Renal cortical epithelial cell (primary cell): Measurements from ENCODE around the gene SYNM. TPM values are rescaled to one million over a fixed set of nuclear protein-coding genes. Genes with fewer than 3 reads are reported as not detected.
"Not testable (repeated sequence)": the region's sequence is repeated elsewhere in the genome, so short reads cannot be mapped to it uniquely, and the experiment has no call there.

Experiments
- DNase-seq: peaks from one replicate; pipeline ENCODE4 v3.0.0-alpha.2; 2011; ENCODE audit warnings: low read depth
- total RNA-seq: library from RNA; depleted of rRNA; stranded (reverse); fragments of >200 nt; gene quantifications from 2 replicates; pipeline ENCODE4 v1.2.3, GENCODE V29; 2014

SYNM gene, protein sequence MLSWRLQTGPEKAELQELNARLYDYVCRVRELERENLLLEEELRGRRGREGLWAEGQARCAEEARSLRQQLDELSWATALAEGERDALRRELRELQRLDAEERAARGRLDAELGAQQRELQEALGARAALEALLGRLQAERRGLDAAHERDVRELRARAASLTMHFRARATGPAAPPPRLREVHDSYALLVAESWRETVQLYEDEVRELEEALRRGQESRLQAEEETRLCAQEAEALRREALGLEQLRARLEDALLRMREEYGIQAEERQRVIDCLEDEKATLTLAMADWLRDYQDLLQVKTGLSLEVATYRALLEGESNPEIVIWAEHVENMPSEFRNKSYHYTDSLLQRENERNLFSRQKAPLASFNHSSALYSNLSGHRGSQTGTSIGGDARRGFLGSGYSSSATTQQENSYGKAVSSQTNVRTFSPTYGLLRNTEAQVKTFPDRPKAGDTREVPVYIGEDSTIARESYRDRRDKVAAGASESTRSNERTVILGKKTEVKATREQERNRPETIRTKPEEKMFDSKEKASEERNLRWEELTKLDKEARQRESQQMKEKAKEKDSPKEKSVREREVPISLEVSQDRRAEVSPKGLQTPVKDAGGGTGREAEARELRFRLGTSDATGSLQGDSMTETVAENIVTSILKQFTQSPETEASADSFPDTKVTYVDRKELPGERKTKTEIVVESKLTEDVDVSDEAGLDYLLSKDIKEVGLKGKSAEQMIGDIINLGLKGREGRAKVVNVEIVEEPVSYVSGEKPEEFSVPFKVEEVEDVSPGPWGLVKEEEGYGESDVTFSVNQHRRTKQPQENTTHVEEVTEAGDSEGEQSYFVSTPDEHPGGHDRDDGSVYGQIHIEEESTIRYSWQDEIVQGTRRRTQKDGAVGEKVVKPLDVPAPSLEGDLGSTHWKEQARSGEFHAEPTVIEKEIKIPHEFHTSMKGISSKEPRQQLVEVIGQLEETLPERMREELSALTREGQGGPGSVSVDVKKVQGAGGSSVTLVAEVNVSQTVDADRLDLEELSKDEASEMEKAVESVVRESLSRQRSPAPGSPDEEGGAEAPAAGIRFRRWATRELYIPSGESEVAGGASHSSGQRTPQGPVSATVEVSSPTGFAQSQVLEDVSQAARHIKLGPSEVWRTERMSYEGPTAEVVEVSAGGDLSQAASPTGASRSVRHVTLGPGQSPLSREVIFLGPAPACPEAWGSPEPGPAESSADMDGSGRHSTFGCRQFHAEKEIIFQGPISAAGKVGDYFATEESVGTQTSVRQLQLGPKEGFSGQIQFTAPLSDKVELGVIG (N-terminal part only)
- total RNA-seq: 1.7 and 6.0 TPM in 2 replicates

DNA sequence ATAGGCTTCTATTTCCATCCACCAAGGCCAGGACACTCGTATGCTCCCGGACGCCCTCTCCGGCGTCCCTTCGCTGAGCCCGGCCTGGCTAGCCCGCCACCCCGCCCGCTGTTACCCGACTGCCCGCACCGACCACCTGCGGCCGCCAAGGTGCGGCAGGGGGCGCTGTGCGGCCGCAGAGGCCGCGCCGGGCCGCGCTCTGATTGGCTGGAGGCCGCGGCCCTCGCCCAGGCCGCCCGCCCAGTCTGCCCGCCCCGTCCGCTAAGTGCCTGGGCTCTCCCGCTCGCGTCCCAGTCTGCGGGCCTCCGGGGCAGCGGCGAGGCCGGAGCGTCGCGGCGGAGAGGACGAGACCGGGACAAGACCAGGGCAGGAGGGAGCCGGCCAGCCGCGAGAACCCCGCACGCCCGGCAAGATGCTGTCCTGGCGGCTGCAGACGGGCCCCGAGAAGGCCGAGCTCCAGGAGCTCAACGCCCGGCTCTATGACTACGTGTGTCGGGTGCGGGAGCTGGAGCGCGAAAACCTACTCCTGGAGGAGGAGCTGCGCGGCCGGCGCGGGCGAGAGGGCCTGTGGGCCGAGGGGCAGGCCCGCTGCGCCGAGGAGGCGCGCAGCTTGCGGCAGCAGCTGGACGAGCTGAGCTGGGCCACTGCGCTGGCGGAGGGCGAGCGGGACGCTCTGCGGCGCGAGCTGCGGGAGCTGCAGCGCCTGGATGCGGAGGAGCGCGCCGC, at the start of gene SYNM:
SYNM (plus strand) TSS at position 293 of the 726 bp plus-strand sequence; CDS start at position 413, 120 bp downstream.
- DNase-seq: peak; percentile 28

DNA sequence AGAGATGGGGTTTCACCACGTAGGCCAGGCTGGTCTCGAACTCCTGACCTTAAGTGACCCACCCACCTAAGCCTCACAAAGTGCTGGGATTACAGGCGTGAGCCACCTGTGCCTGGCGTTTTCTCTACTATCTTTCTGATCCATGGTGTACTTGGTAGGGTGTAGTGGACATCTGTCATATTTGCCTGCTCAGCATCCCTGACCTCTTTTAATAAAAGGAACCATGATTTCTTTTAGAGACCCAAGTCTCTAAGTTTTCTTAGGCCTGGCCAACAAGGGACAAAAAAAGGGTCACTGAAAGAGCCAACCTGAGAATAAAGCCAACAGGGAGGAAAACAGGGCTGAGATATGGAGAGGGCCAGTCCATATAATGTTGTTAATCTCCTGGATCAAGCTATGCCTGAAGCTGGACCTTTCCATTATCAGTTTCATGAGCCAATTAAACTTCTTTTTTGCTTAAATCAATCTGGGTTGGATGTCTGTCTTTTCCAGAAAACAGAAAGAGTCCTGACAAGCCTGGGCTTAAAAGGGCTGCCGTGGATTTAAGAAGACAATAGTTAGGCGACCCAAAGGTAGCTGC, 49.2 kb upstream of the SYNM start:
- DNase-seq: no peak

DNA sequence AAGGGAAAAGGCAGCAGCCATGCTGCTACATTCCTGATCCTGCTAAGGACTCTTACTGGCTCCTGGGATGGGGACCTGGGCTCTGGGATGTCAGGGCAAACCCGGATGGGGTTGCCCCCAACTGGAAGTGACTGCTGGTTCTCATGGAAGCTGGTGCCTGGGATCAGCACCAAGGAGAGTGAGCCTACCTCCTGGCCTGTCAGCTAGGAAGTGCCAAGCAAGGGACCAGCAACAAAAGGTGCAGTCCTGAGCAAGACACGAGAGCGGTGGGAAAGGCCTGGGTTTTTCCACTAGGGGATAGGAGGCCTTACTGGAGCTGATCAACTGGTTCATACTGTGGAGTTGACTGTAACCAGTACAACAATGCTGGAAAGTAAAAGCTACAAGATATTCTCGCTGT, 47.9 kb upstream of the SYNM start:
- DNase-seq: no peak

DNA sequence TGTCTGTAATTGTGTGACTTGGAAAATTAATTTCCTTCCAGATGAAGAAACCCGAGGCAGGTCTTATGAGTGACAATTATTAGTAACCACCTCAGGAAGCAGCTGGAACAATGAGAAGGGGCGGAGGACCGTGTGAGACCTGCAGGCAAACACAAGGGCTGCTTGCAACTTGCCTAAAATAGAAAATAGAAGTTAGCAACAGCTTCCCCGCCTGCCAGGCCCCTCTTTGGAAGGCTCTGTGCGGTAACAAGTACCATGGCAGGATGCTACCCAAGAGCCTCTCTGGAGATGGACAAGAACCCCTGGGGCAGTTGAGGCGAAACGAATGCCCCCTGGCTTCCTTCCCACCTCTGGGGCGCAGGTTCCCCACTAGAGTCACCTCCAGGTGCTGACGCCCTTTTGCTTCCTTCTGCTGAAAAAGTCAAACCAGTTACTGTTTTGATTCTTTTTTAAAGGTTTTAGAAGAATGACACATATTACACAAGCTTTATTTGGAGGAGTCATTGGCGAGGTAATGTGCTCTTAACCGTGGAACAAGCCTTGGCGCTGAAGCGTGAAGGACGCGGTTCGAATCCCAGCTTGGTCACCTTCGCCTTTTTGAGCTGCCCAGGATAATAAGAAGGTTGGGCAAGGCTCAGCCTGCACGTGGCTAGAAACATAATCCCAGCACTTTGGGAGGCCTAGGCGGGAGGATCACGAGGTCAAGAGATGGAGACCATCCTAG, 47.0 kb upstream of the SYNM start:
- DNase-seq: peak; percentile 47

DNA sequence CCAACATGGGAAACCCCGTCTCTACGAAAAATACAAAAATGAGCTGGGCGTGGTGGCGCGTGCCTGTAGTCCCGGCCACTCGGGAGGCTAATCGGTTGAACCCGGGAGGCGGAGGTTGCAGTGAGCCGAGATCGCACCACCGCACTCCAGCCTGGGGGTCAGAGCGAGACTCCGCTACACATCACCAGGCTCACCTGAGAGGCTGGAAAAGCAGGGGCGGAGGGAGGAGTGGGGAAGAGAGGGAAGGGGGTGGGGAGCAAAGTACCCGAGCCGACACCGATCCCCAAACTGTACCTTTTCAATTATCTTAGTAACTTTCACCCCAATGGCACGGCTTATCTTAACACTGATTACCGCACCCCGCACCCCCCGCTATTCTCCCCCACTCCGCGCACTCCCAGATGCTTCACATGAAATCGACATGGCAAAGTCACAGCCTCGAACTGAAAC, 46.4 kb upstream of the SYNM start:
- DNase-seq: no peak

DNA sequence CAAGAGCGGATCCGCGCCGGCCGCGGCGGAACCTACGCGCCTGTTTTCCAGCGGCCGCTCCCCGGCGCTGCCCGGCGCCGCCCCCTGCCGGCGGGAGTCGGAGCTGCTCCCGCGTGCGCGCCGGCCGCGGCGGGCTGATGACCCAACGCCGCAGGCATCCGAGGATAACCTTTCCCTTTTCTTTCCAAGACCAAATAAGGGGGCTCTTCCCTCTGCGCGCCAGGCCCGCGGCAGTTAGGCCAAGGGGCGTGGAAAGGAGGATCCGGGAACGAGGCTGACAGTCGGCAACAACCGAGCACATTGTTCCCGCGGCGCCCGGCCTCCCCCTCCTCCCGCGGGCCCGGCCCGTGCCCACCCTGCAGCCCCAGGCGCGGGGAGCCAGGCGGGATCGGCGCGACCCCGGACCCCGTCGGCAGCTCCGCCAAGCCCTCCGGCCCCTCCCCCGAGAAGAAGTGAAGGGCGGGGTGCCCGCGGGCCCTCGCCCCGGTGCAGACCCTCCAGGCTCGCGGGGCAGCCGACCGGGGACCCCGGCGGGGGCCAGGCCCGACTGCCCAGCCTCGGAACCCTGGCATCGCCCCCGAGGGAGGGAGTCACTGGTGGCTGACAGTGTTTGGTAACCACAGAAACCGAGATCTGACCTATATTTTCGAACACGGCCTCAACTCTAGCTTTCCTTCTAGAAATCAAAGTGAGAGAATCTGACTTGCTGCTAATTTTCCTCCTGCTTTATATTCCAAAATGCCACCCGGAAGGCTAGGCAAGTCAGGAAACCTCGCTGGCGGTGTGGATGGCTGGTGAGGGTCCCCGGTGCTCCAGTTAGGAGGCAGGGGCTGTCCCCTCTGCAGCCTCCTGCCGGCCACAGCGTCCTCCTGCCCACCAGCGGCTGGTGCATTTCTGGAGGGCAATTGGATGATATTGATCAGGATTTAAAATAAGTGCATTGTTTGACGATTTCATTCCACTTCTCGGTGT, 45.6 kb upstream of the SYNM start:
- DNase-seq: peak; percentile 57

DNA sequence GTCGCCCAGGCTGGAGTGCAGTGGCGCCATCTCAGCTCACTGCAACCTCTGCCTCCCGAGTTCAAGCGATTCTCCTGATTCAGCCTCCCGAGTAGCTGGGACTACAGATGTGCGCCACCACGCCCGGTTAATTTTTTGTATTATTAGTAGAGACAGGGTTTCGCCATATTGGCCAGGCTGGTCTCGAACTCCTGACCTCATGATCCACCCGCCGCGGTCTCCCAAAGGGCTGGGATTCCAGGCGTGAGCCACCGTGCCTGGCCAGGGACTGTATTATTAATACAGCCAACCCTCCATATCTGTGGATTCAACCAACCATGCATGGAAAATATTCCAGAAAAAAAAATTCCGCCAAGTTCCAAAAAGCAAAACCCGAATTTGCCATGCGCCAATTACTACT, 44.7 kb upstream of the SYNM start:
- DNase-seq: not testable (repeated sequence)

DNA sequence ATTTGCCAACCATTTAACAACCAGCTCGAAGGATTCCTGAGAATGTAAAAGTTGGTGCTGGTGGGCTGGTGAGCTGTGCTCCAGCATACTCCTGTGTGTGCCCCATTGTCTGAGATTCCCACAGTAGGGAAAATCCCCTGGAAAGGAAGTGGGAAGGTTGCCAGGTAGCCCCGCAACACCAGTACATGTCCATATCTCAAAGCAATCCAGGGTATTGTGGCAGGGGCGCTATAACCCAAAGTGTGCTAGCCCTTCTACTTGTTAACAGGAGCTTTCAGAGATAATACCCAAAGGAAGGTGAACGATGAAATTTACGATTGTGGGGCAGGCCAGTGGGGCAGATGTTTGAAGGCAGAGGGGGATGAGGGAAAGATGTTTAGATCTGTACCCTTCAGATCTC, 42.7 kb upstream of the SYNM start:
- DNase-seq: no peak

DNA sequence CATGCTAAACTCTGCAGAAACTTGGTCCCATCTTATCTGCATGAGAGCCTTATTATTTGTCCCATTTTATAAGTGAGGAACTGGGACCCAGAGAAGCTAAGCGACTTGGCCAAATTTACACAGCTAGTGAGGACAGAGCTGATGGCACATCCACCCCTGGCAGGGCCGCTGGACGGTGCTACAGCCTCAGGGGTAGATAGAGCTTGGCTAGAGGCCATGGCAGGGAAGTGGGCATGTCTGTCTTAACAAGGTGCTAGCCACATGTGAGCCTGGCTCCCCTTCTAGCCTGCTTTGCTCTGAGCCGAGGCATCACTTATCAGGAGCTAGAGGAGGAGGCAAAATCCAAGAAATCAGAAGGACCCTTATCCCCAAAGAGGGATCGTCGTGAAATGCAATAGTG, 36.7 kb upstream of the SYNM start:
- DNase-seq: no peak

DNA sequence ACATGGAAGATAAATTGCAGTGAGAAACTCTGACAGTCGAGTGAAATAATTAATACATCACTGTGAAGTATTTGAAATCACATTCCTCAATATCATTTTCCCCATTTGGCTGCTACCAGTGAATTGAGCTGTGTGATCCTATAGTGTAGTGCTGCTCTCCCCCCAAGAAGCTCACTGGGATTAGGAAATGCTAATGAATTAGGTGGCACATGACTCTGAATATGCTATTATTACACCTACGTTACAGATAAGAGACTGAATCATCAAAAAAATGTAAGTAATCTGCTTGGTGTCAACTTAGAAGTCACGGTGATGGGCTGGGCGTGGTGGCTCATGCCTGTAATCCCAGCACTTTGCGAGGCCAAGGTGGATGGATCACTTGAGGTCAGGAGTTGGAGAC, 34.7 kb upstream of the SYNM start:
- no peak for DNase-seq

DNA sequence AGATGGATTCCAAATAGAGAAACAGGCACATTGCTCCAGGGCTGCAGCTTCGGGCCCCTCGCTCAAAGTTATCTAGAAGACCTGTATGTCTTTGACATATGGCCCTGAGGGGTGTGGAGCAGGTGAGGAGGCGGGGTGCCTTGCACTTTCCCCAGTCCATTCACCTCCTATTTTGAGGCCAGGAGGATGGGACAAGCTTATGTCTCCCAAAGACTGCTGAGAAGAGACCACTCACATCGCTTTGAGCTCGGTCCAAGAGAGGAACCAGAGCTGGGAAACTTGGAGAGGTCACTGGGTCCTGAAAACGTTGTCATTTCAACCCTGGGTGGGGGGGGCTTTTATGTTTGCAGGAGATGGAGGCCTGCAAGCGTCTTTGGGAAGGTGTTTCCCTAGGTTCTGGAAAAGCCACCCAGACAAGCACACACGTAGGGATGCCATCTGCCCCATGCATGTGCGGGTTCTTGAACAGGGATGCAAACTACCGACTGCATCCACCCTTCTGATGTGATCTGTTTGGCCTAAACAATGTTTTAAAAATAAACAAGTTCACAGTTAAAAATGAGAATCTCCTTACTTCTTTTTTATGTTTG, 33.7 kb upstream of the SYNM start:
- DNase-seq: no peak

DNA sequence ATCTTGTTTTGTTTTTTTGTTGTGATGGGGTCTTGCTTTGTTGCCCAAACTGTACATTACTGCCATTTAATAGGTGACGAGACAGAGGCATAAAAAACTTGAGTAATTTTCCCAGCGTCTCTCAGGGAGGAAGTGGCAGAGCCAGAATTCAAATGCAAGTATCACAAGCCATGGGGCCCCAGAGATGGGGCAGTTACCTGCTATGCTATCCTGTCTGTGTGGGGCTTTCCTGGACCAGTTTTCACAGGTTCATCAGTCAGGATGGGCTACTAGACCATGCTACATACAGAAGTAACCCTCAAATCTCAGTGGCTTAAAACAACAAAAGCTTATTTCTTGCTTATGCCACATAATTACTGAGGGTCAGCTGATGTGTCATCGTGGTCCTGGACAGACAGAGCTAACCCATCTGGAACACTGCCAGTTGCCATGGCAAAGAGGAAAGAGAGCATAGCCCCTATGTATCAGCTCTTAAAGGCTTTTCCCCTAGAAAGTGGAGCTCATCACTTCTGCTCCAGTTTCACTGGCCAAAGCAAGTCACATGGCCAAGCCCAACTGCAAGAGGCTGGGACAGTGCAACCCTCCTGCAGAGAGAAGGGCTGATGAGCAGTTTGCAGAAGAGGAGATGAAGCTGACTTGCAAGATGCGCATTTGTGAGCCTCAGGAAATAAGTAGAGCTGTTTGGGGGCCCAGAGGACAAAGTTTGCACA, 31.7 kb upstream of the SYNM start:
- no peak for DNase-seq

DNA sequence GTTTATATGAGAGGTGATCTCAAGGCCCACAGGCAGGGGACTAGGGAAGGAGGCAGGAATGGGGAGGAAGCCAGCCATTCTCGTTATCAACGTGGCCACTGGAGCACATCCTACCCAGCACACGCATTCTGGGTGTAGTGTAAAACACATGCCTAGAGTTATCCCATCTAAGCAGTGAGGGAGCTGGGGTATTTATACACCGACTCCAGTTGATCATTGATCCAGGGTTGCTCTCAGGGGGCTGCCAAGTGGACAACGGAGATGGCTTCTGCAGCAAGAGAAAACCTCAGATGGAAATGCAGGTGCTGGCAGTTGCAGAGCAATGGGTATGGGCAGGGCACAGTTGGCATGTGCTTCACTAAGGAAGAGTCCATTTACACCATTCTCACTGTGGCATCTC, 30.4 kb upstream of the SYNM start:
- no peak for DNase-seq

DNA sequence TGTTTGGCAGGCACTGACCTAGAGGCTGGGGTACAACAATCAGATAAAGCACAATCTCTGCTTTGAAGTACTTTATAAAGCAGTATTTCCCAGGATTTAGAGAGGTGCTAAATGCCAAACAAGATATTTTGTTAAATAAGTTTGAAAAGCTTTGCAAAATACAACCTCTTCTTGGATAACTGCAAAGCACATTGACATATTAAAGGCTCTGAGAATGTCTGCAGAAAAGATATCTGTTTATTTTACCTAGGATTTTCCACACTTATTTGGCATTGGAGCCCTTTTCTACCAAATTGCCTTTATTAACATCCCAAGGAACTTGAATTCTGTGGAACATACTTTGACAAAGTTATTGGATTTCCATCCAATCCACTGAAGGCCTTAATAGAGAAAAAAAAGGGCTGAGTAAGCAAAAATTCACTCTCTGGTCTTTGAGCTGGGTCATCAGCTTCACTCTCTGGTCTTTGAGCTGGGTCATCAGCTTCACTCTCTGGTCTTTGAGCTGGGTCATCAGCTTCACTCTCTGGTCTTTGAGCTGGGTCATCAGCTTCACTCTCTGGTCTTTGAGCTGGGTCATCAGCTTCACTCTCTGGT, 29.7 kb upstream of the SYNM start:
- DNase-seq: not testable (repeated sequence)

DNA sequence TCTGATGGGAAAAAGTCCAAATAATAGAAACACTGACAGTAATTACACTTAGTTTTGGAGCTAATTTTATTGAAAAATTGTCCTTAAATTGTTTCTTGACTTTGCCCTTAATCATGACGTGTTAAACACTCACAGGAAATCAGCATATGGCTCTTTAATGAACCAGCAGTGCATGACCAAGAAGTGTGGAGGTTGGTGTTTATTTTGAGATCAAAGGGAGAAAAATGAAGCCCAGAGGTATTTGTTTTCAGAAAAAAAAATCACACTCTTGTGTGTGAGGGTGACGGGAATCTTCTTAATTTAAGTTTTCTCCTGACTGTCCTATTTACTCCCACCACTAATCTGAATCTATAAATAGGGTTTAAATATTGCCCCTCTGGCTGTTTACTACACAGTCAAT, 28.8 kb upstream of the SYNM start:
- peak; percentile 50 for DNase-seq

DNA sequence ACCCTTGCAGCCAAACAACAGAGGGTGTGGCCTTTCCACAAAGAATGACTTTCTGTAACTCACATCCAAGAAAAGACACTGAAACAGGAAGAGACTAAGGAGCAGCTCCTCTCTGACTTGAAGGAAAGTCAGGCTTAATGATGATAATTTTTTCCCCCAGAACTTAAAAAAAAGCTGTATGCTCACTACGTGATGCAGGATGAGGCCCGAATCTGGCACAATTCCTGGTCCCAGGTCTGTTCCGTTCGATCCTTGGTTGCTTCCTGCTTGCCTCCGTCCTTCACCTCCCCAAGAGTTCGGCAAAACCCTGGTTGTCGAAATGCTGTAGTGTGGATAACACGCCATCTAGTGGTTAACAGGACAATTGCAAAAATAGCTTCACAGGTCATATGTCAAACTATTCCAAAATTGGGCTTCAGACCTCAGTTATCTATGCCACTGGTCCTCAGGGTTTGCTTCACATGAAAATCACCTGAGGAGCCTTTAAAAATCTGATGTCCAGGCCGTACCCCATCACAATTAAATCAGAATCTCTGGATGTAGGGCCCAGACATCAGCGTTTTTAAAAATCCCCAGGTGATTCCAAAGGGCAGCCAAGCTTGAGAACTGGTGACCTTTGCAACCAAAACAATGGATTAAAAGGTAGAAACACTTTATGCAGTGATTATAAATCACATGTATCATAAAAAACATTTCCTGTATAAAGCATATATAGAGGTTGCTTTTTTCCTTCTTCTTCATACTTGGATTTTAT, 28.1 kb upstream of the SYNM start:
- peak; percentile 82 for DNase-seq

DNA sequence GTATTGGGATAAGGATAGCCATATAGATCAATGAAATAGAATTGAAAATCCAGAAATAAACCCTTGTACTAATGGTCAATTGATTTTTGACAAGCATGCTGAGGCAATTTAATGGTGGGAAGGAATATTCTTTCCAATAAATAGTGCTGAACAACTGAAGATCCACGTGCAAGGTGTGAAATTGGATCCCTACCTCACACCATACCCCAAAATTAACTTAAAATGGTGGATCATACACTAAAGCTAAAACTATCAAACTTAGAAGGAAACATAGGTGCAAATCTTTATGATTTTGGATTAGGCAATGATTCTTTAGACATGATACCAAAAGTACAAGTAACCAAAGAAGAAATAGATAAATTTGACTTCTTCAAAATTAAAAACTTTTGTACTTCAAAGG, 22.1 kb upstream of the SYNM start:
- DNase-seq: no peak
